HCT116 (cell line): Measurements from ENCODE around the gene PPFIA1. TPM values are rescaled to one million over a fixed set of nuclear protein-coding genes. Genes with fewer than 3 reads are reported as not detected.

Experiments
- ATAC-seq: fragments of 200-7000 bp; cut with Tn5 transposase; 2 replicates; pipeline ENCODE4 v1.9.1; 2020; ENCODE audit warnings: mild to moderate bottlenecking, moderate library complexity
- BruUV-seq: library from RNA; stranded (reverse); fragments of 400-500 nt; replicated peaks from 2 replicates; lab custom pipeline; 2021; lab: Mats Ljungman, UMichigan
- CTCF ChIA-PET: fragments of 300-600 bp; sonication (Branson Sonifier 250); formaldehyde crosslinking; loops from one replicate; lab custom pipeline; 2021; ENCODE audit warnings: antibody characterized with exemption; lab: Charles Lee
- POLR2A ChIA-PET: fragments of 300-600, 350-600 bp; sonication (Branson Sonifier 250); formaldehyde crosslinking; loops from one replicate; lab custom pipeline; 2021; ENCODE audit warnings: antibody characterized with exemption; lab: Charles Lee
- RAD21 ChIA-PET, 2 experiments: fragments of 300-600 bp; sonication (Branson Sonifier 250); formaldehyde crosslinking; loops; one replicate each; lab custom pipeline; 2023; ENCODE audit warnings: low total read pairs in 2 of 2; ENCODE audit not compliant: uncharacterized antibody in 2 of 2, unreplicated experiment in 2 of 2, low non-redundant PET in 1 of 2; lab: Charles Lee
- DNase-seq: peaks from one replicate; pipeline ENCODE4 v3.0.0-alpha.2; 2010; ENCODE audit warnings: low read depth, low spot score
- H2AFZ ChIP-seq: fragments of 200-600 bp; shearing (Covaris generic), sonication (generic); 2 replicates; pipeline ENCODE4 v1.6.1; 2017; ENCODE audit warnings: low read depth, mixed run types, mixed read lengths, antibody characterized with exemption, low read length; ENCODE audit not compliant: poor library complexity, severe bottlenecking
- H3K27ac ChIP-seq: 2 replicates; pipeline ENCODE4 v1.5.1; 2012; ENCODE audit warnings: low read depth, low read length
- H3K27me3 ChIP-seq: fragments of 200-600 bp; sonication (generic); 2 replicates; pipeline ENCODE4 v1.6.1; 2016; ENCODE audit warnings: mixed run types, low read length, mixed read lengths; ENCODE audit not compliant: insufficient read depth
- H3K36me3 ChIP-seq, 2 experiments: fragments of 200-500 bp in 1 of 2; fragments of 200-600 bp in 1 of 2; sonication (Bioruptor generic) in 1 of 2; sonication (generic) in 1 of 2; 2 replicates each; pipeline versions ENCODE4 v1.5.1 to v1.6.1; 2014 to 2016; ENCODE audit warnings: low read length in 2 of 2, inconsistent platforms in 1 of 2, mixed read lengths in 1 of 2, mixed run types in 1 of 2; ENCODE audit not compliant: insufficient read depth in 2 of 2, control insufficient read depth in 1 of 2
- H3K4me1 ChIP-seq, 2 experiments: fragments of 200-600 bp in 1 of 2; sonication (generic) in 1 of 2; 2 replicates each; pipeline versions ENCODE4 v1.5.1 to v1.6.1; 2012 to 2017; ENCODE audit warnings: low read length in 2 of 2, inconsistent platforms in 1 of 2, mild to moderate bottlenecking in 1 of 2, mixed read lengths in 1 of 2, mixed run types in 1 of 2, moderate library complexity in 1 of 2; ENCODE audit not compliant: insufficient read depth in 2 of 2, control insufficient read depth in 1 of 2
- H3K4me2 ChIP-seq: fragments of 200-600 bp; sonication (generic); 2 replicates; pipeline ENCODE4 v1.6.1; 2017; ENCODE audit warnings: mixed run types, low read length, mixed read lengths
- H3K4me3 ChIP-seq, 2 experiments: fragments of 200-600 bp in 1 of 2; sonication (generic) in 1 of 2; replicated peaks in 1 of 2; 2 replicates each; pipeline ENCODE4 v1.5.1; 2011 to 2016; ENCODE audit warnings: low read length in 2 of 2, control low read depth in 1 of 2, low read depth in 1 of 2, mild to moderate bottlenecking in 1 of 2, mixed read lengths in 1 of 2, mixed run types in 1 of 2
- H3K79me2 ChIP-seq: fragments of 200-600 bp; sonication (generic); 2 replicates; pipeline ENCODE4 v1.6.1; 2017; ENCODE audit warnings: mild to moderate bottlenecking, mixed run types, low read length, moderate library complexity, mixed read lengths; ENCODE audit not compliant: insufficient read depth
- H3K9ac ChIP-seq: fragments of 200-600 bp; sonication (generic); 2 replicates; pipeline ENCODE4 v1.6.1; 2016; ENCODE audit warnings: low read length, mixed read lengths
- H3K9me2 ChIP-seq: fragments of 200-600 bp; sonication (generic), shearing (Covaris generic); 2 replicates; pipeline ENCODE4 v1.6.1; 2017; ENCODE audit warnings: mixed run types, mild to moderate bottlenecking, moderate library complexity; ENCODE audit not compliant: insufficient read depth
- H3K9me3 ChIP-seq, 2 experiments: fragments of 200-500 bp in 1 of 2; fragments of 200-600 bp in 1 of 2; sonication (Bioruptor generic) in 1 of 2; sonication (generic) in 1 of 2; 2 replicates each; pipeline ENCODE4 v1.6.1; 2014 to 2017; ENCODE audit warnings: low read length in 2 of 2, mixed read lengths in 2 of 2, inconsistent platforms in 1 of 2, low read depth in 1 of 2, mild to moderate bottlenecking in 1 of 2, mixed run types in 1 of 2, moderate library complexity in 1 of 2; ENCODE audit not compliant: control insufficient read depth in 1 of 2, insufficient read depth in 1 of 2
- H4K20me1 ChIP-seq: fragments of 200-600 bp; sonication (generic), shearing (Covaris generic); 2 replicates; pipeline ENCODE4 v1.6.1; 2017; ENCODE audit warnings: mixed run types, mild to moderate bottlenecking, moderate library complexity; ENCODE audit not compliant: insufficient read depth
- CBX3 ChIP-seq: IDR thresholded peaks from 2 replicates; pipeline ENCODE4 v1.6.1; 2012; ENCODE audit warnings: low read depth
- CEBPB ChIP-seq: IDR thresholded peaks from 2 replicates; pipeline ENCODE4 v1.6.1; 2012; ENCODE audit warnings: low read depth
- ELF1 ChIP-seq: IDR thresholded peaks from 2 replicates; pipeline ENCODE4 v1.6.1; 2012; ENCODE audit warnings: low read depth, borderline replicate concordance
- EZH2phosphoT487 ChIP-seq: fragments of 200-600 bp; IDR thresholded peaks from 2 replicates; pipeline ENCODE4 v1.6.1; 2018; ENCODE audit warnings: antibody characterized with exemption, borderline replicate concordance
- FOSL1 ChIP-seq: IDR thresholded peaks from 2 replicates; pipeline ENCODE4 v1.6.1; 2012; ENCODE audit warnings: low read depth
- POLR2A ChIP-seq: IDR thresholded peaks from 2 replicates; pipeline ENCODE4 v1.7.0; 2011; ENCODE audit warnings: borderline replicate concordance; ENCODE audit not compliant: insufficient read depth, insufficient read length; ENCODE audit errors: extremely low read depth
- POLR2AphosphoS5 ChIP-seq: IDR thresholded peaks from 2 replicates; pipeline ENCODE4 v1.6.1; 2011; ENCODE audit warnings: mild to moderate bottlenecking, low read depth, low read length, moderate library complexity
- SIN3A ChIP-seq: IDR thresholded peaks from 2 replicates; pipeline ENCODE4 v1.6.1; 2012; ENCODE audit warnings: low read depth
- SP1 ChIP-seq: IDR thresholded peaks from 2 replicates; pipeline ENCODE4 v1.6.1; 2012; ENCODE audit warnings: low read depth
- TCF7L2 ChIP-seq: IDR thresholded peaks from 2 replicates; pipeline ENCODE4 v1.7.0; 2011; ENCODE audit warnings: borderline replicate concordance, inconsistent platforms; ENCODE audit not compliant: insufficient read depth, insufficient read length; ENCODE audit errors: extremely low read depth
- ZNF274 ChIP-seq: fragments of 200-500 bp; sonication (Bioruptor generic); IDR thresholded peaks from 2 replicates; pipeline ENCODE4 v1.6.1; 2014; ENCODE audit warnings: mild to moderate bottlenecking, low read depth, low read length, inconsistent platforms
- intact Hi-C: fragments of 100-400 bp; cut with micrococcal nuclease; formaldehyde crosslinking; loops from 2 replicates; pipeline ENCODE4 v1.10.0; 2022
- total RNA-seq: library from RNA; stranded (reverse); gene quantifications from one replicate; pipeline ENCODE4 v1.2.1, GENCODE V29; 2021; ENCODE audit not compliant: unreplicated experiment
- TF ChIP-seq, protein P1 (sequence below), 3 experiments: fragments of 200-600 bp in 1 of 3; sonication (generic) in 1 of 3; IDR thresholded peaks in 2 of 3; conservative IDR thresholded peaks in 1 of 3; 2 replicates each; pipeline ENCODE4 v1.5.1; 2012 to 2017; ENCODE audit warnings: low read depth in 2 of 3, low read length in 2 of 3, antibody characterized with exemption in 1 of 3, borderline replicate concordance in 1 of 3, control low read depth in 1 of 3, mild to moderate bottlenecking in 1 of 3, mixed read lengths in 1 of 3, mixed run types in 1 of 3, moderate library complexity in 1 of 3; ENCODE audit not compliant: insufficient read depth in 1 of 3
- TF ChIP-seq, protein P2 (sequence below): IDR thresholded peaks from 2 replicates; pipeline ENCODE4 v1.6.1; 2012

PPFIA1 gene
- total RNA-seq, 1 experiment from 2014 or later = 48.6 TPM

DNA sequence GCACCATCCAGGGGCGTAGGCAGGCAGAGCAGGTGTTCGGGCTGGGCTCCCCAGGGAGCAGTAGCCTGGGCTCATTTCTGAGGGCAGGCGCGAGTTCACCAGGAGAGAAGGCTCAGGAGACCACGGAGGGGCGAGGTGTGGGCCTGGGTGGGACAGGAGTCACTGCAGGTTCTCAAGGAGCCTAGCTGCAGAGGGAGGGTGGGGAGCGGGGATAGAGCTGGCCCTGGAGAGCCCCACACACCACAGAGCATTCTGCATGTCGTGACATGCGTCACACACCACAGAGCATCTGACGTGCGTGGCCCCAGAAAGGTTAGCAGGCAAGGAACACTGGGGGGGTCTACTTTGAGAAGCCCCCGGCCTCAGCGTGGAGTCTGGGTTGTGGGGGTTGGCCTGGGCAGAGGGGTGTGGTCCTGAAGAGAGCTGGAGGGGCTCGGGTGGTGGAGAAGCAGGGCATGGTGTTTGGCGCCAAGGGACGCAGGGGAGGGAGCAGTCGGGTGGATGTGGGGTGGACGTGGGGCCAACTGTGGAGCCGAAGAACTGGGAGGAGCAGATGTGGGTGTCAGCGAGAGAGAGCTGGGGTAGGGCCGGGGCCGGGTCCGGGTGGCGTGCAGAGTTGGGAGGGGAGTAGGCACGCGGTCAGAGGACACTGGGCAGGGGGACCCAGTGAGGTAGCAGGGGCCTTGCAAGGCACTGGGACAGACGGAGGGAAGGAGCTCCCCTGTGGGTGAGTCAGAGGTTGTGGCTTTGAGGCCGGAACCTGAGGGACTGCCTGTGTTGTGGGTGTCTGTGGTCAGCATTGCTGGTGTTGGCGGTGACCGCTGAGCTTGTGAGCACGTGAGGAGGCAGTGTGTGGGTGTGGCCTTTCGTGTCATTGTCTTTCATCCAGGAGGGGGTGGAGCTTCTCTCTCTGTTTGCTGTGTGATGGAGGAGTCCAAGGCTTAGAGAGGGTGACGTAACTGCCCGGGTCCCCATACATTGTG is 153.3 kb downstream of the PPFIA1 start:
- Histone ChIP-seq H3K27me3 (no peaks in the 10 kb centered on the region), H3K9ac (no peak overlapping the region), H3K4me3 (no peak overlapping the region), H3K79me2 (peaks cover 50% of the 10 kb centered on the region; the same call in 1 of the 2 replicates), H2AFZ (no peak overlapping the region), H4K20me1 (no peaks in the 10 kb centered on the region), H3K4me1 (no peaks in the 10 kb centered on the region), H3K27ac (no peak overlapping the region), H3K36me3 (peaks cover 56 to 59% of the 10 kb centered on the region in 2 experiments), H3K9me3 (no peaks in the 10 kb centered on the region), H3K9me2 (no peaks in the 10 kb centered on the region), H3K4me2 (no peak overlapping the region)
- RAD21 ChIA-PET = no interaction called here
- POLR2A ChIA-PET = no interaction called here
- CTCF ChIA-PET = no interaction called here
- TF ChIP-seq POLR2AphosphoS5 = no peak
- no peak for TF ChIP-seq FOSL1
- TF ChIP-seq SIN3A = no peak
- no peak for TF ChIP-seq CBX3
- intact Hi-C loops = no loop called here
- DNase-seq = no peak
- no TSS peak for BruUV-seq
- ATAC-seq = peak; percentile 49

DNA sequence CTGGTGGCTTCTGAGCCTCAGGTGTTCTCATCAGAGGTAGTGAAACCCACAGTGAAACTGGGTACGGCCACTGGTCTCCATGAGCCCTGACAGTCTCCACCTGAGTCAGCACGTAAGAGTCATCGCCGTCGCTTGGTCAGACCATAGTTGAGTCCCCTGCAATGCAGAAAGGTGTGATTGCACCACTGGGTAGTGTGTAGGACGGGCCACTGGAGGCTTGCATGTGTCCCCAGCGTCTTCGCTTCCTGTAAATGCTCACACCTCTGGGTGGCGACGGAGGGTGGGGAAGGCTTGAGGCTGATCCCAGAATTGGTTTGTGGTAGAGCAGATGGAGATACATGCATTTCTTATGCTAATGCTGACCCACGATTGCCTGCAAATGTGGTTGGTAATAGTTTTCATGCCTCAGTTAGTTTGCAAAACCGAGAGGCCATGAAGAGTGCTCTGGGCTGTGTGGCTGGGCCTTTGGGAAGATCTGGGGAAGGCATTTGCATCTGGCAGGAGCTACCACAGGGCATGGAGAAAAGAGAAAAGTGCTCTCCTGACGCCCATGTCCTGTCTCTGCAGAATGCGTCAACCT is 154.4 kb downstream of the PPFIA1 start:
- ChIA-PET RAD21 (no interaction called here), POLR2A (no interaction called here), CTCF (no interaction called here)
- Histone ChIP-seq H3K9me2 (no peaks in the 10 kb centered on the region), H3K4me1 (no peaks in the 10 kb centered on the region), H3K27ac (no peak overlapping the region), H3K9me3 (no peaks in the 10 kb centered on the region), H4K20me1 (no peaks in the 10 kb centered on the region), H3K4me2 (no peak overlapping the region), H3K4me3 (no peak overlapping the region), H3K27me3 (no peaks in the 10 kb centered on the region), H3K9ac (no peak overlapping the region), H3K79me2 (peaks cover 47% of the 10 kb centered on the region; the same call in 1 of the 2 replicates), H2AFZ (no peak overlapping the region), H3K36me3 (peaks cover 58 to 61% of the 10 kb centered on the region in 2 experiments)
- intact Hi-C loops = no loop called here
- no TSS peak for BruUV-seq
- peak; percentile 27; the same call in 1 of the 2 replicates for ATAC-seq
- no peak for DNase-seq
- TF ChIP-seq ELF1 = no peak
- no peak for TF ChIP-seq TCF7L2
- TF ChIP-seq FOSL1 = no peak
- TF ChIP-seq EZH2phosphoT487 = no peak
- TF ChIP-seq SP1 = no peak
- no peak for TF ChIP-seq POLR2A
- no peak for TF ChIP-seq SIN3A
- TF ChIP-seq, protein P1, sequence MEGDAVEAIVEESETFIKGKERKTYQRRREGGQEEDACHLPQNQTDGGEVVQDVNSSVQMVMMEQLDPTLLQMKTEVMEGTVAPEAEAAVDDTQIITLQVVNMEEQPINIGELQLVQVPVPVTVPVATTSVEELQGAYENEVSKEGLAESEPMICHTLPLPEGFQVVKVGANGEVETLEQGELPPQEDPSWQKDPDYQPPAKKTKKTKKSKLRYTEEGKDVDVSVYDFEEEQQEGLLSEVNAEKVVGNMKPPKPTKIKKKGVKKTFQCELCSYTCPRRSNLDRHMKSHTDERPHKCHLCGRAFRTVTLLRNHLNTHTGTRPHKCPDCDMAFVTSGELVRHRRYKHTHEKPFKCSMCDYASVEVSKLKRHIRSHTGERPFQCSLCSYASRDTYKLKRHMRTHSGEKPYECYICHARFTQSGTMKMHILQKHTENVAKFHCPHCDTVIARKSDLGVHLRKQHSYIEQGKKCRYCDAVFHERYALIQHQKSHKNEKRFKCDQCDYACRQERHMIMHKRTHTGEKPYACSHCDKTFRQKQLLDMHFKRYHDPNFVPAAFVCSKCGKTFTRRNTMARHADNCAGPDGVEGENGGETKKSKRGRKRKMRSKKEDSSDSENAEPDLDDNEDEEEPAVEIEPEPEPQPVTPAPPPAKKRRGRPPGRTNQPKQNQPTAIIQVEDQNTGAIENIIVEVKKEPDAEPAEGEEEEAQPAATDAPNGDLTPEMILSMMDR (IDR thresholded peaks at IDR 0.05 in 2 of 3, conservative IDR thresholded peaks at IDR 0.05 in 1 of 3; ENCODE audit: borderline replicate concordance in 1 of 3, insufficient read depth in 1 of 3, low read depth in 2 of 3, low read length in 2 of 3) = no peak
- TF ChIP-seq ZNF274 = no peak
- TF ChIP-seq CEBPB = no peak
- TF ChIP-seq, protein P2, sequence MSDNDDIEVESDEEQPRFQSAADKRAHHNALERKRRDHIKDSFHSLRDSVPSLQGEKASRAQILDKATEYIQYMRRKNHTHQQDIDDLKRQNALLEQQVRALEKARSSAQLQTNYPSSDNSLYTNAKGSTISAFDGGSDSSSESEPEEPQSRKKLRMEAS = no peak
